Activated CD8-positive, alpha-beta memory T cell treated with anti-CD3 and anti-CD28 coated beads, Interleukin-2, amount 50 U/mL, for 24 hours (primary cell): ENCODE measurements around the gene SLC6A8.
"Not testable (repeated sequence)": the region's sequence is repeated elsewhere in the genome, so short reads cannot be mapped to it uniquely, and the experiment has no call there.

ENCODE experiments used
- DNase-seq: peaks from one replicate; pipeline ENCODE4 v3.0.0-alpha.2; 2020; ENCODE audit errors: extremely low read depth

SLC6A8 gene

GRCh38 chrX:153731845-153732215, 44.1 kb downstream of the SLC6A8 start:
- DNase-seq = no peak

DNA sequence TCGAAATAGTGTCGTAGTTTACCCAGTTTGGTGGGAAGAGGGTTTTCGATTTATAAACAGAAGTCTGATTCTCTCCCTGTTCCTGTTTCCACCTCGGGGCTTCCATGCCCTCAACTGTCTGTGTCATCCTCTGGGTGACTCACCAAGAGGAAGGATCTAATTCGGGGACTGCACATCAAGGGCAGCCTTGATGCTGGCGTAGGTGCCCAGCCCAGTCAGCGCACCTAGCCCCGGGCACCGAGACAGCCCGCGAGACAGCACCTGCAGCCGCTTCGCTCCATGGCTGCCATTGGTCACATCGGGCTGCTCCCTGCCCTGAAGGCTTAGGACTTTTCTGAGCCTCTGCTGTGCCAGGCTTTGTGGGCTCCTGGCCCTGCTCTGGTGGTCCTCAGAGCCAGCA, 44.7 kb downstream of the SLC6A8 start:
- DNase-seq = no peak

- DNase-seq = no peak
These were observed 46.0 kb downstream of the SLC6A8 start for GRCh38 chrX:153733651-153734240.

GRCh38 chrX:153734871-153735270, 47.1 kb downstream of the SLC6A8 start:
- no peak for DNase-seq

DNA sequence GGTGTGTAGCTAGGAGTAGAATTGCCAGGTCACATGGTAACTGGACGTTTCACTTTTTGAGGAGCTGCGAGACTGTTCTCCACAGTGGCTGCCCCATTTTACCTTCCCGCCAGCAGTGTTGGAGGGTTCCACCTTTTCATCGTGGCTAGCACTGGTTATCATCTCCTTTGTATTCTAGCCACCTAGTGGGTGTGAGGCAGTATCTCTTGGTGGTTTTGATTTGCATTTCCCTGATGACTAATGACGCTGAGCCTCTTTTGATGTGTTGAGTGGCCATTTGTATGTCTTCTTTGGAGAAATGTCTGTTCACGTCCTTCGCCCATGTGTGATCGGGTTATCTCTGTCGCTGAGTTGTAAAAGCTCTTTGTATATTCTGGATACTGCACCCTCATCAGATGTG, 47.5 kb downstream of the SLC6A8 start:
- no peak for DNase-seq

- no peak for DNase-seq
These were observed 48.5 kb downstream of the SLC6A8 start for GRCh38 chrX:153736071-153736820.

GRCh38 chrX:153736871-153737441, 49.2 kb downstream of the SLC6A8 start:
- DNase-seq = no peak

DNA sequence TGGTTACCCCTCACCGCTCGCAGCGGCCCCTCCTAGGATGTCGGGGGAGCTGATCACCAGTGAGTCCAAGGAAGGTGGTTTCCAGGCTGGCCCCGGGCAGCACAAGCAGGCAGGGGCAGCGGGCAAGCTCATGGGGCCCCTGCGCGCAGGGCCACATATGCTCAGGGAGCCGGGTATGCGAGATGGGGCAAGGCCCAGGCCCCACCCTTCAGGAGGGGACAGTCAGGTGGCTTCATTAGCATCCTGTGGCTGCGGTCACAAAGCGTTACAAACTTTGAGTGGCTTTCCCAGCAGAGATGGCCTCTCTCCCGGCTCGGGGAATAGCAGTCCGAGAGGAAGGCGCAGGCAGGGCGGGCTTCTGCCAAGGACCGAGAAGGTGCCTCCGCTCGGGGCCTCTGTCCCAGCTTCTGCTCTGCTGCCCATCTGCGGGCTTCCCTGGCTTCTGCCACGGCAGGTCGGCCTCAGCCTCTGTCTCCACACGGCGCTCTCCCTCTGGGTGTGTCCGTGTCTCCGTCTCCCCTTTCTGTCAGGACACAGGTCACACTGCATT, 50.4 kb downstream of the SLC6A8 start:
- DNase-seq = no peak

- no peak for DNase-seq
These were observed 52.2 kb downstream of the SLC6A8 start for GRCh38 chrX:153739754-153740486.

DNA sequence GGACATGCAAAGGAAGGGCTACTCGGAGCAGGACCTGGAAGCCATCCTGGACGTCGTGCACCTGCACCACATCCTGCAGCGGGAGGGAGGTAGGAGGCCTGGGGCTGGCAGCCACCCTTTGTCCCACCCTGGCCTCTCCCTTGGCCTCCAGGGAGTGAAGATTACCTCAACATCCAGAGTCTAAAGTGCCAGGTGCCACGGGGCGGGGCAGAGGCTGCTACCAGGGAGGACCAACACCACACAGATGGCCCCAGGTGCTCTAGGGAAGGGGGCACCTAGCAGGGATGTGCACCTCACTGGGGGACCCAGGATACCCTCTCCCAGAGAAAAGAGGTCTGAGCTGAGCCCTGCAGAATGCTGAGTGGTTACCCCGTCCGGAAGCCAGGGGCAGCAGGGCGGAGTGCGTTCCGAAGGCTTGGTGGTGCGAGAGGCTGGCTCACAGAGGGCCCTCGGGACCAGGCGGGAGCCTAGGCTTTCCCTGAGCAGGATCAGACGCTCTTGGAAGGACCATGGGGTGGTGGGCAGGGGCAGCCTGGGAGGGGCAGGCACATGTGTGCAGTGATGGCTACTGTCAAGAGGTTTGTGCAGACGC, 53.0 kb downstream of the SLC6A8 start:
- no peak for DNase-seq

GRCh38 chrX:153741446-153741845, 53.7 kb downstream of the SLC6A8 start:
- no peak for DNase-seq

GRCh38 chrX:153742111-153742510, 54.4 kb downstream of the SLC6A8 start:
- DNase-seq = not testable (repeated sequence)

GRCh38 chrX:153742796-153743467, 55.2 kb downstream of the SLC6A8 start:
- not testable (repeated sequence) for DNase-seq

DNA sequence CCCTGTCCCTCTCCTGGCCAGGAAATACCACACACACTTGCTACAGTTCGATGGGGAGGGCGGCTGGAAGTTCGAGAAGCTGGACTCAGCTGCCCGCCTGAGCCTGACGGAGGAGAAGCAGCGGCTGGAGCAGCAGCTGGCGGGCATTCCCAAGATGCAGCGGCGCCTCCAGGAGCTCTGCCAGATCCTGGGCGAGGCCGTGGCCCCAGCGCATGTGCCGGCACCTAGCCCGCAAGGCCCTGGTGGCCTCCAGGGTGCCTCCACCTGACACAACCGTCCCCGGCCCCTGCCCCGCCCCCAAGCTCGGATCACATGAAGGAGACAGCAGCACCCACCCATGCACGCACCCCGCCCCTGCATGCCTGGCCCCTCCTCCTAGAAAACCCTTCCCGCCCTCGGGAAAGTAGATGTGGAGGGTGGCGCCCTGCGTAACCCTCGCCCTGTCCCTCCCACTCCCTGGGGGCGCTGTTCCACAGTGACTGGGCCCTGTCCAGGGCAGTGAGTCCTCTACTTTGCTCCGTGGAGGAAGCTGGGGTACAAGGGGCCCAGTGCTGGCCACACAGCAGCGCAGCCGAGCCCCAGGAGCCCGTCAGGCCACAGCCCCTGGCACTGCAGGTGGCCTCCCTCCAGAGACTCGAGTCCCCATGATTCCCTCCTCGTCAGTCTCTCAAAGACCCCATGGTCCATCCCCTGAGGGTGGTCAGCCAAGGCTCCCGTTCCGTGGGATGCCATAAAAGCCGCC, 55.9 kb downstream of the SLC6A8 start:
- not testable (repeated sequence) for DNase-seq

DNA sequence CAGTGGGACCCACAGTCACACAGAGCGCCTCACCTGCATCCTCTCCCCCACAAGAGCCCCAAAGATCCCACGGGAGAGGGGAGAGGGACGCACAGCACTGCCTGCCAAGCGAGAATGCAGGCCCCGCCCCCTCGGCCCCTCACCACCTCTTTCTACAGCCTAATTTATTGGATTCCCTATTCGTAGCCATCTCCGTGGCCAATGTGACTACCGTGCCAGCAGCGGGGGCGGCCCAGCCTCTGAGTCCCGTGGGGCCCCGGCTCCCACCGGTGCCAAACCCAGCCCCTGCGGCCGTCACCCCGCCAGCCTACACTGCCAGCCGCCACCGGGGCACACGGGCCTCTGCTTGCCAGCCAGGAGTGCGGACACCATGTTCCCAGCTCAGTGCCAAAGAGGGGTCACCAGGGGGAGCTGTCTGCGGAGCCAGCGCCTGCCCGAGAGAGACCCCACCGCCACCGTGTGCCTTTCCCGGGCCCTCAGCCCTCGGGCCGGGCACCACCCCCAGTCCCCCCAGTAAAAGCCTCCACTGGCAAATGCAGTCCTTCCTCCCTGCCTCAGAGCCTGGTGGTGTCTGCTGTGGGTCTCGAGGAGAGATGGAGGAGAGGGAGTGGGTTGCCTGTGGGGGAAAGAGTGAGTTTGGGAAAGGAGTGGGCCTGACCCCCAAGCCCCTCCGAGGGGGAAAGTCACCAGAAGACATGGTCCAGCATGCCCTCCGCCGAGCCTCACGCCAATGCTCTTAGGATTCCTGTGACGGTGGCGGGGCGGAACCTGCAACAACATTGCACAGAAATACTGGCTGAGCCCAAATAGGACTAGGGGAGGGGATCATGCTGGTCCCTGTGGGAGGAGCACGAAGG, 56.7 kb downstream of the SLC6A8 start:
- no peak for DNase-seq

DNA sequence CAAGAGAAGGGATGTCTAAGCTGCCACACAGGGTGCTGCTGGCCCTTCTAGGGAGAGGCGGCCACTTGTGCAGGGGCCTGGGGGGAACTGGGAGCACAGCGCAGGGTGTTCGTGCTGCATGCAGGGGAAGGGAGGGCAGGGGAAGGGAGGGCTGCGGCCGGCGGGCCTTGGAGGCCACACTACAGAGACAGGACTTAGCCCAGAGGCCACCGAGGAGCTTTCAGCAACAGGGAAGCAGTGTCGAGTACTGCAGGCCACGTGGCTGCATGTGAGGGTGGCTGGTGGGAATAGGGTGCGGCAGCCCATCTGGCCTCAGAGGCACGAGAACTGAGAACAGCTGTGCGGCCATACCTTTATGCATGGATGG, 57.3 kb downstream of the SLC6A8 start:
- not testable (repeated sequence) for DNase-seq
